Epithelial cell of prostate (primary cell): ENCODE results near the gene TMEM87B.
"Not testable (repeated sequence)": the region's sequence is repeated elsewhere in the genome, so short reads cannot be mapped to it uniquely, and the experiment has no call there.

Experiments used
- DNase-seq: peaks from one replicate; pipeline ENCODE4 v3.0.0-alpha.2; 2011; ENCODE audit warnings: low read depth, low spot score
- H3K27ac ChIP-seq: fragments of 450-650 bp; 2 replicates; pipeline ENCODE4 v1.5.1; 2017; ENCODE audit warnings: mild to moderate bottlenecking

The TMEM87B gene

DNA sequence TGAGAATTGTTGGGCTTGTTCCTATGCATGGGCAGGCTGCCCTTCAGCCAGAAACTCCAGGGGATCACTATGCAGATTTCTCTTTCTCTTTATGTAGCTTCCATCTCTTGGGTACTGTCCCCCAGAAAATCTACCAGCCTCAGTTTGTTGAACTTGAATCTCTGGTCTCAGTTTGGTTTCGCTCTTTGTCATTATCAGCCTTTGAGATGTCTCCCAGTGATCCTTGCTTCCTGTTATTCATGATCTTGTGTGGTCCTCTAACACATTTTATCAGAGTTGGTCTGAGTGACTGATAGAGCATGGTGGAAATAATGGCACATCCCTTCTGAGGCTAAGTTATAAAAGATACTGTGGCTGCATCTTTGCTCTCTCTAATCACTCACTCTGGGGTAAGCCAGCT is 7.8 kb downstream of the TMEM87B start:
- no peak for DNase-seq
- H3K27ac ChIP-seq: no peak overlapping the region

GRCh38 chr2:112065486-112065885 is 10.4 kb downstream of the TMEM87B start:
- H3K27ac ChIP-seq: no peak overlapping the region
- DNase-seq: no peak

GRCh38 chr2:112065966-112066365 is 10.9 kb downstream of the TMEM87B start:
- no peak for DNase-seq
- H3K27ac ChIP-seq: no peak overlapping the region

- not testable (repeated sequence) for DNase-seq, H3K27ac ChIP-seq
Observed at GRCh38 chr2:112069794-112070193, 14.7 kb downstream of the TMEM87B start.

DNA sequence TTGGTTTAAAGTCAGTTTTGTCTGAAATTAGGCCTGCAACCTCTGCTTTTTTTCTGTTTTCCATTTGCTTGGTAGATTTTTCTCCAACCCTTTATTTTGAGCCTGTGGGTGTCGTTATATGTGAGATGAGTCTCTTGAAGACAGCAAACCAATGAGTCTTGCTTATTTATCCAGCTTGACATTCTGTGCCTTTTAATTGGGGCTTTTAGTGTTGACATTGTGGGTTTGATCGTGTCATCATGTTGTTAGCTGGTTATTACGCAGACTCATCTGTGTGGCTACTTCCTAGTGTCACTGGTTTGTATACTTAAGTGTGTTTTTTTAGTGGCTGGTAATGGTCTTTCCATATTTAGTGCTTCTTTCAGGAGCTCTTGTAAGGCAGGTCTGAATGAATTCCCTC is 18.8 kb downstream of the TMEM87B start:
- no peak for DNase-seq
- no peak overlapping the region for H3K27ac ChIP-seq

DNA sequence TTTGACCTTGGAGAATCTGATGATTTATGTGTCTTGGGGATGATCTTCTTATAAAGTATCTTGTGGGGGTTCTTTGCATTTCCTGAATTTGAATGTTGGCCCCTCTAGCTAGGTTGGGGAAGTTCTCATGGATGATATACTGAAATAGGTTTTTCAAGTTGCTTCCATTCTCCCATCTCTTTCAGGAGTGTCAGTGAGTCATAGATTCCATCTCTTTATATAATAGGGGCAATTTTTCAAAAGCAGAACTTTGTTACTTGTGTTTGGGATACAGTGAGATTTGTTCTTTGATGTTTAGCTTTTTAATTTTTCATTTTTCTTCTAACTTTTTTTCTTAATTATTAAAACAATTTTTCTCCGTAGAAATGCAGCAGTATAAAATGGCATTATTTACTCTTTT is 19.4 kb downstream of the TMEM87B start:
- no peak for DNase-seq

DNA sequence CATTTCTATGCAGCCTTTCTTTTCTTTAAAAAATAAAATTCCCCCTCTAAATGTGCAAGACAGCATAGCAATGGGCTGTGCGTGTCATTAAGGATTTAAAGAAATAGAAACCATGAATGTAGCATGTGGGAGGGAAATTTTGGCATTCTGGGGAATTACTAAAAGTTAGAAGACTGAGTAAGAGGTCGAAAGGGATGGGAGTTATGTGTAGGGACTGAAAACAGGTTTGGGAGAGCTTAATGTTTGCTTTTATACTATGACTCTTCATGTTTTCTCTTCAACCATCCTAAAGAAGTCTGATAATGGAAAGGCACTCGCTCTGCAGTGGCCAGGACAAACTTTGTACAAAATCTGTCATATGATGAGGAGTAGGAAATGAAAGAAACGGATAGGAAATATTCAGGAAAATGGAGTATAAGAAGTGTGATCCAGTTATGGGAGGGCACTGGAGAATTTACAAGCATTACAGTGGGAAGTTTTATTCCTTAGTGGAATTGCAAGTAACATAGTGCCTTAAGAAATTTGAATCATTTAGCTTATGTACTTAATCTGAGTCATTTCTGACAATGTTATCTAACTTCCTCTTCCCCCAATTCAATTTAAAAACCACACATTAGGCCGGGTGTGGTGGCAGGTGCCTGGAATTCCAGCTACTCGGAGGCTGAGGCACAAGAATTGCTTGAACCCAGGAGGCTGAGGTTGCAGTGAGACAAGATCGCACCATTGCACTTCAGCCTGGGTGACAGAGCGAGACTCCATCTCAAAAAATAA is 20.6 kb downstream of the TMEM87B start:
- peak overlapping the region; percentile 67 for H3K27ac ChIP-seq

More for the DNA sequence above, 19.4 kb downstream of the TMEM87B start:
- peak overlapping the region; percentile 67 for H3K27ac ChIP-seq

GRCh38 chr2:112077814-112078213 is 22.7 kb downstream of the TMEM87B start:
- H3K27ac ChIP-seq: no peak overlapping the region
- no peak for DNase-seq

More for the DNA sequence above, 20.6 kb downstream of the TMEM87B start:
- no peak for DNase-seq

- no peak overlapping the region for H3K27ac ChIP-seq
- no peak for DNase-seq
Observed at GRCh38 chr2:112081262-112081661, 26.2 kb downstream of the TMEM87B start.

GRCh38 chr2:112084689-112085374 is 29.8 kb downstream of the TMEM87B start:
- no peak for DNase-seq
- H3K27ac ChIP-seq: no peak overlapping the region

DNA sequence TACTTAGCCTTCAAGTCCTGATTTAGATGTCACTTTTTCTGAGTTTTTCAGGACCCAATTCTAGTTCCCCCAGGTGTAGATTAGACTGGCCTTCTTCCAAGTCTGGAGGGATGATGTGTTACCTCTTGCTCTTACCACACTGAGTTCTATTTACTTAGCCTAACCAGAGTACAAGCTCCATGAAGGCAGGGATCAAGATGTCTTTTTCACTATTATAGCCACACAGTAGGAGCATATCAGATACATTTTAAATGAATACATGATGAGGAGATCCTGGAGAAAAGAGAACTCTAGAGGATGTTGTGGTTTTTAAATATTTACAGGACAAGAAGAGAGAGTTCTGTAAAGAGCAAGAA is 30.3 kb downstream of the TMEM87B start:
- no peak for DNase-seq
- no peak overlapping the region for H3K27ac ChIP-seq

DNA sequence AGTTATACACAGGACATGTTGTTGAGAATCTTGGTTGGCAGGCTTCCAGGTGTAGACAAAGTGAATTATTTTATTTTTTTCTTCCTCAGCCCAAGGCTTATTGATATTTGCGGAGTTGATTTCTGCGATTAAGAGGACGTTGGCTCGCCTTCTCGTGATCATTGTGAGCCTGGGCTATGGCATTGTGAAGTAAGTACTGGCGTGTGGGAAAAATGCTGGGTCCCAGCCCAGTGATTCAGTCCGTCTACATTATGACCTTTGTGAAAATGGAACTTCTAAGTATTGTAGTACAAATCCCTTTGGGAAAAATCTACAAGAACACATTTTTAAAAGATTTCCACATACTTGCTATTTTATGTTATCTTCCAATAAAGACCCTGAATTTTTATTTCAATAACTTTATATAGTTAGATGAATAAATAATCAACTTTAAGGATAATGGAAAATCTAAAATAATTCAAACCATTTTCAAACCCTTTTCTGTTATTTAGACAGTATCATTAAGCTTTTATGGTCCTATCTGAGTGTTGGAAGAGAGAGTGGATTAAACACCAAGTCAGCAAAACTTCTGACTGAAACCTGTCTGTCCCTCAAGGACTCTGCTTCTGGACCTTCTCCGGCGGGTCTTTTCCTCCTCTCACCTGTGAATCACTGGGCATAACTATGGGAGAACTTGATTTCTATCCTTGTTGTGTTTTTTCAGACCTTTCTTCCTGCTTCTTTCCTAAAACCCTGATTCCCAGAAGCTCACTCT is 31.0 kb downstream of the TMEM87B start:
- H3K27ac ChIP-seq: no peak overlapping the region
- no peak for DNase-seq

DNA sequence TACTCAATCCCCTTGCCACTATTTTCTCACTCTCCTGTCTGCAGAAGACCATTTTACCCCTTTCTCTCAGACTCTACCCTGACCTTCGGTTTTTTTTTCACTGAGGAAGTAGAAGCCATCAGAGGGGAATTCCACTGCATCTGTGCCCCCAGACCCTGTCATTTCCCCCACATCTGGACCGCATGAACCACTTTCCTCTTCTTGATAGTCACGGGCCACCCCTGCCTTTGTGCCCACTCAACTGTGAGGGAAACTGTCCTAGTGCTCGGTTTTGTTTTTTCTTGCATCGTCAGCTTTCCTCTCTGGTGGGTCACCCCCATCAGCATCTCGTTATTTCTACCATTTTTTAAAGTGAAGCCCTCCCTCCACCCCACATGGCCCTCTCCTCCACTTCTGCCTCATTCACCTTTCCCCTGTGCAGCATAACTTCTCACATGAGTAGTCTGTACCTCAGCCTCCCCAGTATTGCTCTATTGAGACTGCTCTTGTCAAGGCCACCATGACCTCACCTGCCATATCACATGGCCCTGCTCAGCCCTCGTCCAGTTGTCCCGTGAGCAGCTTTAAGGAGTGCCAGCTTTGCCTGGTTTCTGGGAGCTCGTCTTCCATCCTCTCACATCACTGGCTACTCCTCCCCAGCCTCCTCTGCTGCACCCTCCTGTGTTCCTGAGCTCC is 32.4 kb downstream of the TMEM87B start:
- H3K27ac ChIP-seq: no peak overlapping the region

GRCh38 chr2:112089375-112089774 is 34.3 kb downstream of the TMEM87B start:
- no peak overlapping the region for H3K27ac ChIP-seq
- no peak for DNase-seq

More for the DNA sequence above, 32.4 kb downstream of the TMEM87B start:
- no peak for DNase-seq

DNA sequence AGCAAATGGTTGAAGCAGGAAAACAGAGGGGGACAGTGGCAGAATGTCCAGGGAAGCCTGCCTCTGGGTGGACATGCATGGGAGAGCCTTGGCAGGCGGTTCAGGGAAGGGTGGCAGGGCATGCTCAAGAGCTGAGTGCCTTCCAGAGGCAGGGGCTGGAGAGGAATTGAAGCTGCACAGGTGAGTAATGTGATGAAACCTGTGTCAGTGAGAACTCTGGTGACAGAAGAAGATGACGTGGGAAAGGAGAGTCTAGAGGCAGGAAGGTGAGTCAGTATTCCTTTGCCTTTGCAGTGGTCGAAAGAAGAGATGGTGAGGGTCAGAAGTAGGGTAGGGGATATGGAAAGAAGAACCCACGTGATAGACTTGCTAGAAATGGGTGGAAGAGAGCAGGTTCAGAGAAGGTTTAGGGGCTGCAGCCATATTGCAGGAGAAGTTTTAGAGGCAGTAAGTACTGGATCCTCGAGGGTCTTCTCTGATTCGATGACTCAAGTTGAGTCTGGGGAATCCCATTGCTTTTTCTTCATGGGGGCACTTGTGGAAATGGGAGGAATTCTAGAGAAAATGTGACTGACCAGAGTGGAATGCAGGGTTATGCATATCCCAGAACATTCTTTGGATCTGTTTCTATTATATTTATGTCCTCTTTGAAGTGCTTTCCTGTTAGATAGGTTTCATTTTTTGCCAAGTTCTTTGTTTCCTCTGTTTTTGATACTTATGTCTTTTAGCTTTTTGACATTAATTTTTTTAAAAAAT is 37.4 kb downstream of the TMEM87B start:
- peak overlapping the region; percentile 53 for H3K27ac ChIP-seq
- no peak for DNase-seq

DNA sequence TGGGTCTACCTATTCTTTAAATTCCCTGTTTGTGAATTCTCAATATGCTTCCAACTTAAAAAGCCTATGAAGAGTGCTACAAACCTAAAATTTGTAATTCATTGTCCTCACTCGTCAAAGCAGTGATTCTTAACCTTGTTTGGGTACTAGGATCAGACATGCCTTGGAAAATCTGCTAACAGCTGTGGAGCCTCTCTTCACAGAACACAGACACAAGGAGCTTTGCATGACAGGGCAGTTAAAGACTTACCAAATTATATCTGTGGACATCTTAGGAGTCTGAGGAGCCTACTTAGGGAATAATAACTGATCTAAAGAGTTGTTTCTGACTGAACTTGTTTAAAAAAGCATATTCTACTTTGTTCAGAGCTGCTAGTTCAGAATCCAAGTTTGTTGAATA is 38.1 kb downstream of the TMEM87B start:
- DNase-seq: no peak
- peak overlapping the region; percentile 53 for H3K27ac ChIP-seq

DNA sequence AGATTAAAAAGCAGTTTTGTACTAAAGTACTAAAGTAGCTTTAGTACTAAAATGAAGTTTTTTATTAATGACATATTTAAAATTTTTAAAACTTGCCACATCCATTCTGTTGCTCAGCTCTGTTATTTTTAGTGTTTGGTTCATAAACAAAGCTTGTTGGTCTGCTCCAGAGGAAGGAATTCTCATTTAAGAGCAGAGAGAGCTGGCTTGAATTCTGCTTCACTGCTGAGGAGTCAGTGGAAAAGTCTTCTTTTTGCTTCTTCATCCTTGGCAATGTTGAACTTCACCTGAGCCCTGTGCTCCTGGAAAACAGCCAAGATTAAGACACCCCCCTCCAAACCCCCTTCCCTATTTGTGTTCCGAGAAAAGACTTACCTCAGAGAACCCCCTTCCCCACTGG is 40.6 kb downstream of the TMEM87B start:
- DNase-seq: no peak
- no peak overlapping the region for H3K27ac ChIP-seq

DNA sequence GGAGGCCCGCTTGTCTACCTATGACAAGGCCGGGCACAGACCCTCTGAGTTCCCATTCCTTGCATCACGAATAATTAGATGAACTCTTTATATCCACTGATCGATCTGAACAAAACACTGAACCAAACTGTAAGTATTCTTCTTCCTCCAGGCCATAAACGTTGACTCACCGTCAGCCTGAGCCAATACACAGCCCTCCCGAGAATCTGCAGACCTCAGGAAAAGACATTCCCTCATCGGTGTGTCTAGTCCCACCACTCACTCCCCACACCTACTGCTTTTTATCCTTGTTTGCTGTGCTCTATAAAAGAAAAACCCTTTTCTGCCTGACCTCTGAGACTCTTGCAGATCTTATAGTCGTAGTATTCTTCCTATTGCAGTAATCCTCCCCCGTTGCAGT is 41.0 kb downstream of the TMEM87B start:
- H3K27ac ChIP-seq: no peak overlapping the region
- no peak for DNase-seq

DNA sequence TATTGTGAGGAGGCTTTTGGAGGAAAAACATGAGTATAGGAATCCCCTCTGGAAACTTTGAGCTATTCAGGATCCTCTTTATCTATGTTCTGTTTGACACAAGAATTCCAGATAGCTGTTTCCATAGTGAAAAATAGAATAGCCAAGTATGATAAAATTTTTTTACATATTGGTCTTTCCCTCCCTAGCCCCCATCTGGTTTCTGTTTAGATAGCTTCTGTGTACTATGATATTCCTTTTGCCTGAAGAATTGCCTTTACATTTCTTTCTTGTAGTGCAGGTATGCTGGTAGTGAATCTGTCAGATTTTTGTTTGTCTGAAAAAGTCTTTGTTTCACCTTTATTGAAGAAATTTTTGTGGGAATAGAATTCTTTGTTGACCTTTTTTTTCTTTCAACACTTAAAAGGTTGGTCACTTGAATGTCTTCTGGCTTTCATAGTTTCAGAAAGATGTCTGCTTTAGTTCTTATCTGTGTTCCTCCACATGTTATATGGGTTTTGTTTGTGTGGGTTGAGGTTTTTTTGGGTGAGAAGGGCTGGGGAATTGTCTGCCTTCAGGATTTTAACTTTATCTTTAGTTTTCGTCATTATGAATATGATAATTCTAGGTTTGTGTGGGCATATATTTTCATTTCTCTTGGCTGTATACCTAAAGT is 53.2 kb downstream of the TMEM87B start:
- no peak overlapping the region for H3K27ac ChIP-seq
- DNase-seq: no peak
